IPS DF 6.9 (cell line): Measurements from ENCODE around the gene PRKAG2.

ENCODE experiments used
- DNase-seq: peaks from one replicate; pipeline ENCODE4 v3.0.0-alpha.2; 2013; ENCODE audit warnings: low read depth, low spot score
- H3K27ac ChIP-seq: one replicate; pipeline ENCODE4 v1.5.1; 2013; ENCODE audit warnings: low read length, control low read depth
- H3K27me3 ChIP-seq: 2 replicates; pipeline ENCODE4 v1.6.1; 2013; ENCODE audit warnings: mild to moderate bottlenecking, low read length; ENCODE audit not compliant: control insufficient read depth, insufficient read depth
- H3K36me3 ChIP-seq: 2 replicates; pipeline ENCODE4 v1.6.1; 2013; ENCODE audit warnings: low read length; ENCODE audit not compliant: control insufficient read depth, insufficient read depth
- H3K4me1 ChIP-seq: 2 replicates; pipeline ENCODE4 v1.6.1; 2013; ENCODE audit warnings: low read length; ENCODE audit not compliant: control insufficient read depth, insufficient read depth
- H3K4me3 ChIP-seq: 2 replicates; pipeline ENCODE4 v1.5.1; 2013; ENCODE audit warnings: mild to moderate bottlenecking, low read length
- H3K9me3 ChIP-seq: 2 replicates; pipeline ENCODE4 v1.6.1; 2013; ENCODE audit warnings: low read length, inconsistent platforms; ENCODE audit not compliant: control insufficient read depth, insufficient read depth
- WGBS: extraction: QIAGEN DNeasy Blood & Tissue Kit; methylation state at CpG from one replicate; pipeline ENCODE4 v1.1.7; 2013; ENCODE audit warnings: mixed read lengths, missing lambda C conversion rate; ENCODE audit not compliant: insufficient read length, insufficient coverage; 5-methylcytosine and 5-hydroxymethylcytosine counted together

Gene PRKAG2

DNA sequence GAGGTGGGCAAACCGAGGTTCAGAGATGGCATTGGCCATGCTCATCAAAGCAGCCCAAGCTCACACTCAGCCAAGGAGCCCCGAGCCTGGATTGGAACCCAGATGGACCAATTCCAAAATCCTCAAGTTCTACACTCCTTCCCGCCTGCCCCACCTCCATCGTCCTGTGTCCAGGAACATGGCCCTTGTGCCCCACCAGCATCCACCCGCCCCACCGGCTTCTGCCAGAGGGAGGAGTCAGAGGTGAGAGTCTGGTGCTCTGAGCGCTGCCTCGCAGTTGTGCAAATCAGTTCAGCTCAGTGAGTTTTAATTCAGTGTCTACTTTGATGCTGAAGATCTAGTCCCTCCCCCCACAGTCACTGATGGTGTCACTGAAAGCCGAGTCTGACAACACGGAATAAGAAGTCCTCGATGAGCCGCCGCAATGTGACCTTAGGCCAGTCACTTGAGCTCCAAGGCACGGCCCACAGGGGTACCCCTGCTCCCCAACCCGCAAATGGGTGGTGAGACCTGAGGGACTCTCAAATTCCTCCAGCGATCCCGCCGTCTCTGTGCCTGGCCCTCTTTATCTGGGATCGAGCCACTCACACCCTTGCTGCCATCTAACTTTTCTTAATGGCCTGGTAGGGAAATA lies 26.3 kb downstream of the PRKAG2 start:
- no CpG with 5 or more reads among the region's 19 CpGs for WGBS
- no peaks in the 10 kb centered on the region; the same call in 1 of the 2 replicates for H3K4me1 ChIP-seq
- H3K27me3 ChIP-seq: no peaks in the 10 kb centered on the region
- no peaks in the 10 kb centered on the region for H3K9me3 ChIP-seq
- no peak for DNase-seq
- no peak overlapping the region for H3K27ac ChIP-seq
- no peak overlapping the region for H3K4me3 ChIP-seq
- no peaks in the 10 kb centered on the region for H3K36me3 ChIP-seq

DNA sequence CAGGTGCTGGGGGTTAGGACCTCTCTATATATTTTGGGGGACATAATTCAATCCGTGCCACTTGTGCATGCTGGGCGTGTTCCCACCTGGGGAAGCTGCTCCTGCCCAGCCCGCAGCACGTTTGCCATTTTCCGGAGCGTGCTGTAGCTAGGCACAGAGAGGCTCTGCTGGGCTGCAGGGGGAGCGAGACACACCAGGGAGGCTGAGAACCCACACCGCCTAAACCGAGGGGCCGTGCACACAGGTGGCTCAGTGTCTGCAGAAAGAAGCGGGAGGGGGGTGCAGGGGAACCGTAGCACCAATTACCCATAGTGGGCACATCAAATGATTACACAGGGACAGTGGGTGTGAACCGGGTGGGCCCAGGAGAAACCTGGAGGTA lies 27.0 kb downstream of the PRKAG2 start:
- Histone ChIP-seq H3K4me3 (no peak overlapping the region), H3K36me3 (no peaks in the 10 kb centered on the region), H3K9me3 (no peaks in the 10 kb centered on the region), H3K27me3 (no peaks in the 10 kb centered on the region), H3K27ac (no peak overlapping the region), H3K4me1 (no peaks in the 10 kb centered on the region; the same call in 1 of the 2 replicates)
- WGBS: no CpG with 5 or more reads among the region's 13 CpGs
- no peak for DNase-seq

DNA sequence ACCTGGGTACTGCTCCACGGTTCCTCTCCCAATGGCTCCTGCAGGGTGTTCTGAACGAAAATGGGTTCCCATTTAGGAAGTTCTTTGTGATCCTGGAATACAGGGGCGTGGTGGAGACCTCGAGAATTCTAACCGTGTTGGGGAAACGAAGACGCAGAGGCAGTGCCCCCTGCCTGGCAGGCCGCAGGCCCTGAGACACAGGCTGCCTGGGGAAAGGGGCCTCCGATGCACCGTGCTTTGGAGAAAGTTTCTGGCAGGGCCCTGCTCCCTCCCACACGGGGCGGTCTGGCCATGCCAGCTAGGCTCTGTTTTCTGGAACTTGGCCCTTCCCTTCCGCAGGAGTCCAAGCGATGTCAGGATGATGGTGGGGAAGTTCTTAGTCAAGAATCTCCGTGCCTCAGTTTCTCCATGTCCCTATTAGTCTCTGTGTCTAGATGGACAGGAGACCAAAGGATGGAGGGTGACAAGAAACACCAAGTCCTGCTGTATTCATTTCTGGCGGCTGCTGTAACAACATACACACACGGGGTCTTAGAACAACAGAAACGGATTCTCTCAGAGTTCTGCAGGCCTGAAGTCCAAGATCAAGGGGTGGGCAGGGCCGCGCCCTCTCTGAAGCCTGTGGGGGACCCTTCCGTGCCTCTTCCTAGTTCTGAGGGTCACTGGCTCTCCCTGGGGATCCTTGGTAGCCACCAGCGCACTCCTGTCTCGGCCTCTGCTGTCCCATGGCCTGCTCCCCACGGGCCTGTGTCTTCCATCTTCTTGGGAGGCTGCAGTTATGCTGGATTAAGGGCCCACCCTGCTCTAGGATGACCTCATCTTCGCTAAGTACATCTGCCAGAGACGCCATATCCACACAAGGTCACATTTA lies 27.7 kb downstream of the PRKAG2 start:
- Histone ChIP-seq H3K4me3 (no peak overlapping the region), H3K4me1 (no peaks in the 10 kb centered on the region; the same call in 1 of the 2 replicates), H3K27me3 (no peaks in the 10 kb centered on the region), H3K9me3 (no peaks in the 10 kb centered on the region), H3K36me3 (no peaks in the 10 kb centered on the region), H3K27ac (no peak overlapping the region)
- no CpG with 5 or more reads among the region's 26 CpGs for WGBS
- no peak for DNase-seq

DNA sequence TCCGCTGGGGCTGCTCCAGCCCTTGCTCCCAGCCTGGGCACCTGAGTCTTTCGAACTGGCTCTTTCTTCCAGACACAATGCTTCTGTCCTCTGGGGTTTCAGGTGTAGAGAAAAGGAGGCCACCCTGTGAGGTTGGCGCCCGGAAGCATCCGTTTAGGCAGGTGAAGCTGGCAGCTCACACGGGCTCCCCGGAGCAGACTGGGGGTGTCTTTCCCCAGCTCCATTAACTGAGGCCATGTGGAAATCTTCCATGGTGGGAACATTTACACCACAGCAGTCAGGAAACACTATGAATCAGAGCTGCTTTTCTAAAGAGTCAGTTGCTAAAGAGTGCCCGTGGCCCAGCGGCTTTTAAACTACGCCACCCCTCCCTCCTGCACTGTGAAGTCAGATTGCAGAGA lies 29.2 kb downstream of the PRKAG2 start:
- no peak overlapping the region for H3K4me3 ChIP-seq
- WGBS: no CpG with 5 or more reads among the region's 10 CpGs
- no peaks in the 10 kb centered on the region for H3K9me3 ChIP-seq
- no peak for DNase-seq
- H3K27ac ChIP-seq: no peak overlapping the region
- no peaks in the 10 kb centered on the region for H3K27me3 ChIP-seq
- no peaks in the 10 kb centered on the region; the same call in 1 of the 2 replicates for H3K4me1 ChIP-seq
- H3K36me3 ChIP-seq: no peaks in the 10 kb centered on the region

DNA sequence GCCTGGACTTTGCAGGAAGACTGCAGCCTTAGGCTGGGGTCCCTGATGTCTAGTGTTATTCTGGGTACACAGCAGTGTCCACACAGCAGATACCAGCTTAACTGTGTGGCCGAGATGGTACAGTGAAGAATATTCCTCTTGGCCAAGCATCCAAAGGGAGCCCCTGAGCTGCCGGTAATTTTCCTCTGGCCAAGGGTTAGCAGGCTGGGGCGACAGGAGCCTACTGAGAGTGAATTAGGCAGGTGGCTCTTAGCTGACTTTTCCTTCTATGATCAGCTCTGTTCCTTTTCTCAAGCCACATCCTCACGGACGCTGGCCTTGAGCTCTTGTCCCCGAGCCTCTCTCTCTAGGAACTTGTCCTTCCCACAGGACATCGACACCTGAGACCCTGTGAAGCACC lies 29.8 kb downstream of the PRKAG2 start:
- no peaks in the 10 kb centered on the region; the same call in 1 of the 2 replicates for H3K4me1 ChIP-seq
- H3K27me3 ChIP-seq: no peaks in the 10 kb centered on the region
- H3K4me3 ChIP-seq: no peak overlapping the region
- H3K36me3 ChIP-seq: no peaks in the 10 kb centered on the region
- WGBS: no CpG with 5 or more reads among the region's 7 CpGs
- no peak overlapping the region for H3K27ac ChIP-seq
- no peaks in the 10 kb centered on the region for H3K9me3 ChIP-seq
- no peak for DNase-seq

DNA sequence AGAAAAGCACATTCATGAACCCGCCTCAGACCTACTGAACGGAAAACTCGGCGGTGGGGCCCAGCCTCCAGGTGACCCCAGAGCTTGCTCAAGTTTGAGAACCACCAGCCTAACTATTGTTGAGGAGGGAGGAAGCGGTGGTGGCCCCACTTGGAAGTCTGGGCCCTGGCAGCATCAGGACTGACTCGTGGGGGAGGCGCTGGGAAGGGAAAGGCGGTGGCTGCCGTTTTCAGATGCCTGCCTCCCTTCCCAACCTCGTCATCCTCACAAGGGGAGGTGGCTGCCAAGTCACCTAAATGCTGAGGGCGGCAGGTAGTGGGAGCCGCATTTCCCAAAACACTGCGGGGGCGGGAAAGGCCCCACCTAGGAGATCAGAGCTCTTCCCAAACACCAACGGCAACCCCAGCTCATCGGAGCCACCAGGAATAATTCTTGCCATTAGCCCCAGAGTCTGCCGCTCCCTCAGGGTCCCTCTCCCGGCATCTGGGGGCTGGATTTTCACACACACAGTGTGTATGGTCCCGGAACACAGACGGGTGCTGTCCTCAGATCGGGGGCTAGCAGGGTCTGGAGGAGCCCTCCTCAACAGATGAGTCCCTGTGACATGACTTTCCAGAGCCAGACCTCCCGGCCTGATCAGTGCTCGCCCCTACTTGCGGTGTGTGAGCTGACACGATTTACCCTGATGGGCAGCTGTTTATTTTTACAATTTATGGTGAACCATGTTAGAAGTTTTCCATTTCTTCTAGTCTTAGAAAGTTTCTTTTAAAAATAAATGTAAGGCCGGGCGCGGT lies 31.3 kb downstream of the PRKAG2 start:
- H3K9me3 ChIP-seq: no peaks in the 10 kb centered on the region
- H3K27ac ChIP-seq: no peak overlapping the region
- no peak overlapping the region for H3K4me3 ChIP-seq
- WGBS: no CpG with 5 or more reads among the region's 28 CpGs
- no peaks in the 10 kb centered on the region; the same call in 1 of the 2 replicates for H3K4me1 ChIP-seq
- no peaks in the 10 kb centered on the region for H3K27me3 ChIP-seq
- H3K36me3 ChIP-seq: no peaks in the 10 kb centered on the region
- no peak for DNase-seq

DNA sequence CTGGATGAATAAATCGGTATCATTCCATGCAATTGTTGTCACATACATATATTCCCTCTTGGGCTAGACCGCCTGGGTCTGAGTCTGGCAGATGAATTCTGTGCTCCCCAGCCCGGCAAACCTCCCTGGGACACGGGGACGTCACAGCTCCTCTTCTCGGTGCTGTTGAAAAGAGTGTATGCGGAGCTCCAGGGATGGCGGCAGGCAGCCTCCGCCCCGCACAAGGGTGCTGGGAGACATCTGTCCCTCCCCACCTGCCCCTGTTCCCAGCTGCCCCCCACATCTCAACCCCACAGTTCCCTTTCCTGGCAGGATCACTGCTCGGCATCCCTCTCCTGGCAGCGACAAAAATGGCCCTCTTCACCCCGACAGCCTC lies 32.1 kb downstream of the PRKAG2 start:
- Histone ChIP-seq H3K27ac (no peak overlapping the region), H3K4me3 (no peak overlapping the region), H3K9me3 (no peaks in the 10 kb centered on the region), H3K36me3 (no peaks in the 10 kb centered on the region), H3K27me3 (no peaks in the 10 kb centered on the region), H3K4me1 (no peaks in the 10 kb centered on the region; the same call in 1 of the 2 replicates)
- WGBS: no CpG with 5 or more reads among the region's 13 CpGs
- DNase-seq: no peak

DNA sequence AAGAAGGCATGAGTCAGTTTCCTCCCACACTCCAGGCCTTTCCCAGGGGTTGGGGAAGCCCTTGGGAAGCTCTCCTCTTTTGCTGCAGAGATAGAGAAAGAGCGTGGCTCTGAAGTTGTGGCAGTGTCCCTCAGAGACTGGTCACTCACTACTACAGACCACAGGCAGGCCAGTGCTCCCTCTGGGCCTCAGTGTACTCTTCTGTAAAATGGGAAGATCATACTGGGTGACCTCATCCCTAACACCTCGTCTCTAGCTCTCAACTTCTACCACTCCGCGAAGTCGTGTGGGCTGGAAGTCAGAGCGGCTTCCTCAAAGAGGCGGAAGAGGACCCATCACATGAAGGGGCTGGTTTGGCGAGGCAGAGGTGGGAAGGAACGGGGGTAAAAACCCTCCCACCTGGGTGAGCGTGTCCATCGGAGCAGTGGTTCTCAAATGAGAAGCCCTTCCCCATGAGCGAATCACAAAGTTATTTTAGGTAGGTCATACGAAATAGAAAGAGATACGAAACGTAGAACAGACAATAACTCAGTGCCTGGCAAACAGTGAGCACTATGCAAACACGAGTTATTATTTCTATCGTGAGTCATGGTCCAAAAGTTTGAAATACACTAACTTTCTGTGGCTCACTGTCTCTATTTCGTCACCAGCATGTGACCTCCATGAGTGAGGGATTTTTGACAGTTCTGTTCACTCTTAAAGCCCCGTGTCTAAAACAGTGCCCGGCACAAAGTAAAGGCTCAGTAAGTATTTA lies 32.7 kb downstream of the PRKAG2 start:
- DNase-seq: no peak

DNA sequence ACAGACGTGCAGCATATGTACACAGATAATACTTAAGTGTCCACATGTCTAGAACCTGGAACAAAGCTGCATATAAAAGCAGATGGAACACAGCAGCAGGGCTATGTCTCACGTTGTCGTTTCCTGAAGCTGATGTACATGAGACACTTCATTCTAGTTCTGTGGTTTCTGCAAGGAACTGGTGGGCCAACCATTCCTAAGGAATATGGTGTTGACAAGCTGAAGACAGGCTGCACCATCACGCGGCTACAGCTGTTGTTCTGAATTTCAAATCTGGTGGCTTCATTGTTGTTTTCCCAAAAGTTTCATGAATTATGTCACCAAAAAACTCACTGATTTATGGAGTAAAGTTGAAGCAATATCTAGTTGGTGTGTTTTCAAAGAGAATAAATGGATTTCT lies 33.7 kb downstream of the PRKAG2 start:
- no peak overlapping the region for H3K27ac ChIP-seq
- H3K9me3 ChIP-seq: no peaks in the 10 kb centered on the region
- no peaks in the 10 kb centered on the region for H3K36me3 ChIP-seq
- H3K4me3 ChIP-seq: no peak overlapping the region
- WGBS: no CpG with 5 or more reads among the region's 5 CpGs
- H3K27me3 ChIP-seq: no peaks in the 10 kb centered on the region
- no peak for DNase-seq
- H3K4me1 ChIP-seq: no peaks in the 10 kb centered on the region

More for the DNA sequence above, 32.7 kb downstream of the PRKAG2 start:
- no peaks in the 10 kb centered on the region for H3K27me3 ChIP-seq
- no peaks in the 10 kb centered on the region for H3K9me3 ChIP-seq
- no peaks in the 10 kb centered on the region for H3K36me3 ChIP-seq
- H3K4me1 ChIP-seq: no peaks in the 10 kb centered on the region
- H3K27ac ChIP-seq: no peak overlapping the region
- no CpG with 5 or more reads among the region's 20 CpGs for WGBS
- H3K4me3 ChIP-seq: no peak overlapping the region
